ENCODE results near the gene CTIF. TPM values are rescaled to one million over a fixed set of nuclear protein-coding genes. Genes with fewer than 3 reads are reported as not detected.
A peak's percentile ranks its signal among the peaks of the same experiment; 100 is the strongest.

The CTIF gene
- polyA plus RNA-seq, 1 donor, result 15.0 TPM

GRCh38 chr18:48667276-48668254 is 128.7 kb downstream of the CTIF start:
- Histone ChIP-seq H3K4me1 (ENCODE audit: control insufficient read depth, insufficient read depth, low read length) (peaks cover 4% of the 10 kb centered on the region), H3K27me3 (ENCODE audit: control insufficient read depth, insufficient read depth, low read length) (no peaks in the 10 kb centered on the region), H3K27ac (ENCODE audit: low read length) (peak overlapping the region; percentile 16), H3K36me3 (ENCODE audit: control insufficient read depth, insufficient read depth, low read length) (peaks cover 19% of the 10 kb centered on the region), H3K4me3 (ENCODE audit: low read length) (no peak overlapping the region), H3K9me3 (ENCODE audit: control insufficient read depth, low read depth, low read length) (peaks cover 6% of the 10 kb centered on the region)
- peak; percentile 43 to 67 for DNase-seq
- 60% methylated on average over 1 of the region's 13 CpGs for WGBS (ENCODE audit: insufficient coverage, low lambda C conversion rate)

- H3K27ac ChIP-seq (ENCODE audit: low read length), result no peak overlapping the region
- no peak overlapping the region for H3K4me3 ChIP-seq (ENCODE audit: low read length)
- no peak for DNase-seq
- H3K4me1 ChIP-seq (ENCODE audit: control insufficient read depth, insufficient read depth, low read length), result peaks cover 14% of the 10 kb centered on the region
- H3K9me3 ChIP-seq (ENCODE audit: control insufficient read depth, low read depth, low read length), result peaks cover 6% of the 10 kb centered on the region
- WGBS (ENCODE audit: insufficient coverage, low lambda C conversion rate), result no CpG with 5 or more reads among the region's 15 CpGs
- peaks cover 19% of the 10 kb centered on the region for H3K36me3 ChIP-seq (ENCODE audit: control insufficient read depth, insufficient read depth, low read length)
- H3K27me3 ChIP-seq (ENCODE audit: control insufficient read depth, insufficient read depth, low read length), result no peaks in the 10 kb centered on the region
Measured at GRCh38 chr18:48668466-48669179, 129.8 kb downstream of the CTIF start.

GRCh38 chr18:48669180-48669675 is 130.4 kb downstream of the CTIF start:
- no peaks in the 10 kb centered on the region for H3K27me3 ChIP-seq (ENCODE audit: control insufficient read depth, insufficient read depth, low read length)
- peaks cover 19% of the 10 kb centered on the region for H3K36me3 ChIP-seq (ENCODE audit: control insufficient read depth, insufficient read depth, low read length)
- DNase-seq, result no peak
- peaks cover 6% of the 10 kb centered on the region for H3K9me3 ChIP-seq (ENCODE audit: control insufficient read depth, low read depth, low read length)
- peaks cover 20% of the 10 kb centered on the region for H3K4me1 ChIP-seq (ENCODE audit: control insufficient read depth, insufficient read depth, low read length)
- H3K4me3 ChIP-seq (ENCODE audit: low read length), result no peak overlapping the region
- no peak overlapping the region for H3K27ac ChIP-seq (ENCODE audit: low read length)
- WGBS (ENCODE audit: insufficient coverage, low lambda C conversion rate), result 92% methylated on average over 2 of the region's 3 CpGs

GRCh38 chr18:48669991-48670750 is 131.3 kb downstream of the CTIF start:
- no CpG with 5 or more reads among the region's 7 CpGs for WGBS (ENCODE audit: insufficient coverage, low lambda C conversion rate)
- H3K27me3 ChIP-seq (ENCODE audit: control insufficient read depth, insufficient read depth, low read length), result no peaks in the 10 kb centered on the region
- no peak overlapping the region for H3K27ac ChIP-seq (ENCODE audit: low read length)
- H3K4me1 ChIP-seq (ENCODE audit: control insufficient read depth, insufficient read depth, low read length), result peaks cover 29% of the 10 kb centered on the region
- DNase-seq, result no peak
- peaks cover 19% of the 10 kb centered on the region for H3K36me3 ChIP-seq (ENCODE audit: control insufficient read depth, insufficient read depth, low read length)
- H3K4me3 ChIP-seq (ENCODE audit: low read length), result no peak overlapping the region
- peaks cover 6% of the 10 kb centered on the region for H3K9me3 ChIP-seq (ENCODE audit: control insufficient read depth, low read depth, low read length)

- Histone ChIP-seq H3K36me3 (ENCODE audit: control insufficient read depth, insufficient read depth, low read length) (peaks cover 16% of the 10 kb centered on the region), H3K4me3 (ENCODE audit: low read length) (no peak overlapping the region), H3K27me3 (ENCODE audit: control insufficient read depth, insufficient read depth, low read length) (no peaks in the 10 kb centered on the region), H3K4me1 (ENCODE audit: control insufficient read depth, insufficient read depth, low read length) (peaks cover 33% of the 10 kb centered on the region), H3K27ac (ENCODE audit: low read length) (no peak overlapping the region), H3K9me3 (ENCODE audit: control insufficient read depth, low read depth, low read length) (peaks cover 6% of the 10 kb centered on the region)
- DNase-seq, result no peak
- no CpG with 5 or more reads among the region's 4 CpGs for WGBS (ENCODE audit: insufficient coverage, low lambda C conversion rate)
Measured at GRCh38 chr18:48670751-48671560, 132.1 kb downstream of the CTIF start.

DNA sequence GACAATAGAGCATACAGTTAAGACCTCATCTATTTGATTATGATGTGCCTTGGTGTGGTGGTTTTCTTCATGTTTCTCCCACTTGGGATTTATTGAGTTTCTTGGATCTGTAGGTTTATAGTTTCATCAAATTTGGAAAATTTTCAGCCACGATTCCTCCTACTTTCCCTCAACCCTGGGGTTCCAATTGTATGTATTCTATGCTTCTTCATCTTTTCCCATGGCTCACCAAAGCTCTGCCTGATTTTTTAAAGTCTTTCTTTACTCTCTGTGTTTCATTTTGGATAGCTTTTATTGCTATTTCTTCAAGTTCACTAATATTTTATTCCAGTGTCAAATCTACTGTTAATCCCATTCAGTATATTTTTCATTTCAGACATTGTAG is 132.7 kb downstream of the CTIF start:
- Histone ChIP-seq H3K27ac (ENCODE audit: low read length) (no peak overlapping the region), H3K4me3 (ENCODE audit: low read length) (no peak overlapping the region), H3K27me3 (ENCODE audit: control insufficient read depth, insufficient read depth, low read length) (no peaks in the 10 kb centered on the region), H3K9me3 (ENCODE audit: control insufficient read depth, low read depth, low read length) (peaks cover 6% of the 10 kb centered on the region), H3K36me3 (ENCODE audit: control insufficient read depth, insufficient read depth, low read length) (peaks cover 13% of the 10 kb centered on the region), H3K4me1 (ENCODE audit: control insufficient read depth, insufficient read depth, low read length) (peaks cover 35% of the 10 kb centered on the region)
- DNase-seq, result no peak
- 100% methylated on average over 1 of the region's 1 CpG for WGBS (ENCODE audit: insufficient coverage, low lambda C conversion rate)

GRCh38 chr18:48672671-48673340 is 134.0 kb downstream of the CTIF start:
- H3K9me3 ChIP-seq (ENCODE audit: control insufficient read depth, low read depth, low read length), result peaks cover 6% of the 10 kb centered on the region
- H3K27ac ChIP-seq (ENCODE audit: low read length), result no peak overlapping the region
- WGBS (ENCODE audit: insufficient coverage, low lambda C conversion rate), result 94% methylated on average over 2 of the region's 6 CpGs
- no peaks in the 10 kb centered on the region for H3K27me3 ChIP-seq (ENCODE audit: control insufficient read depth, insufficient read depth, low read length)
- no peak overlapping the region for H3K4me3 ChIP-seq (ENCODE audit: low read length)
- H3K4me1 ChIP-seq (ENCODE audit: control insufficient read depth, insufficient read depth, low read length), result peaks cover 31% of the 10 kb centered on the region
- DNase-seq, result peak in 1 of 2 donors; percentile 52
- peaks cover 13% of the 10 kb centered on the region for H3K36me3 ChIP-seq (ENCODE audit: control insufficient read depth, insufficient read depth, low read length)

DNA sequence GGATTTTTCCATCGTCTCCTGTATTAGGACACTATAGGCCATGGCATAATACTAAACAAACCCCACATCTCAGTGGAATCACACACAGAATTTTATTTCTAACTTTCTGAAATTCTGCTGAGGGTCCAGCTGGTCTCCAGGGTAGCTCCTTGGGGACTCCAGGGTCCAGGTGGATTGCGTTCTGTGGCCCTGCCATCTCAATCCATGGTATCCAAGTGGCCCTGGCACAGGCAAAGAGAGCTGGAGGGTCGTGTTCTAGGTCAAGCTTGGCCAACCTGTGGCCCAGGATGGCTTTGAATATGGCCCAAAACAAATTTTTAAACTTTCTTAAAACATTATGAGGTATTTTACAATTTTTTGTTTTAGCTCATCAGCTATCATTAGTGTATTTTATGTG is 134.6 kb downstream of the CTIF start:
- peaks cover 6% of the 10 kb centered on the region for H3K9me3 ChIP-seq (ENCODE audit: control insufficient read depth, low read depth, low read length)
- H3K4me3 ChIP-seq (ENCODE audit: low read length), result no peak overlapping the region
- peaks cover 31% of the 10 kb centered on the region for H3K4me1 ChIP-seq (ENCODE audit: control insufficient read depth, insufficient read depth, low read length)
- WGBS (ENCODE audit: insufficient coverage, low lambda C conversion rate), result 0% methylated on average over 1 of the region's 3 CpGs
- no peaks in the 10 kb centered on the region for H3K27me3 ChIP-seq (ENCODE audit: control insufficient read depth, insufficient read depth, low read length)
- H3K36me3 ChIP-seq (ENCODE audit: control insufficient read depth, insufficient read depth, low read length), result peaks cover 13% of the 10 kb centered on the region
- no peak for DNase-seq
- H3K27ac ChIP-seq (ENCODE audit: low read length), result peak overlapping the region; percentile 79

Data from large intestine (tissue), 3 donors.